ENCODE measurements around the gene TRAF2. TPM values are rescaled to one million over a fixed set of nuclear protein-coding genes. Genes with fewer than 3 reads are reported as not detected.

The TRAF2 gene
- total RNA-seq, 1 donor from 2014 or later, result 21.7 TPM

DNA sequence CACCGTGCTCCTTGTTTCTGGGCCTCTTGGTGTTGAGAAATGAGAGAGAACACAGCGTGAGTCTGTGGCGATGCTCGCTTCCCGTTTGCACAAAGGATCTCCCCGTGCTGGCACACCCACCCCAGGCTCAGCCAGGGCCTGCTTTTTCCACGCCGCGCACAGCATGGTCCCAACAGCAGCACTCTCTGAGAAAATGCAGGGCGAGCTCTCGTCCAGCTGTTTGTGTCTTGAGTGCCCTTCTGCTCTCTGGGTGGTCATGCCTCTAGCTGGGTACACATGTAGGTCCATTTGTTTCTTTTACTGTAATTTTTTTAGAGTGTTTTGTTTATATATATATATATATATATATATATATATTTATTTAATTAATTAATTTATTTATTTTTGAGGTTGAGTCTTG is 31.6 kb downstream of the TRAF2 start:
- no peak overlapping the region for H3K27ac Mint-ChIP-seq (ENCODE audit: unreplicated experiment)
- no peaks in the 10 kb centered on the region for H3K9me3 Mint-ChIP-seq (ENCODE audit: unreplicated experiment)
- no peak overlapping the region for H3K4me3 Mint-ChIP-seq (ENCODE audit: unreplicated experiment)
- peaks cover 19% of the 10 kb centered on the region for H3K36me3 Mint-ChIP-seq (ENCODE audit: low read depth, unreplicated experiment)
- TF ChIP-seq, protein P1, sequence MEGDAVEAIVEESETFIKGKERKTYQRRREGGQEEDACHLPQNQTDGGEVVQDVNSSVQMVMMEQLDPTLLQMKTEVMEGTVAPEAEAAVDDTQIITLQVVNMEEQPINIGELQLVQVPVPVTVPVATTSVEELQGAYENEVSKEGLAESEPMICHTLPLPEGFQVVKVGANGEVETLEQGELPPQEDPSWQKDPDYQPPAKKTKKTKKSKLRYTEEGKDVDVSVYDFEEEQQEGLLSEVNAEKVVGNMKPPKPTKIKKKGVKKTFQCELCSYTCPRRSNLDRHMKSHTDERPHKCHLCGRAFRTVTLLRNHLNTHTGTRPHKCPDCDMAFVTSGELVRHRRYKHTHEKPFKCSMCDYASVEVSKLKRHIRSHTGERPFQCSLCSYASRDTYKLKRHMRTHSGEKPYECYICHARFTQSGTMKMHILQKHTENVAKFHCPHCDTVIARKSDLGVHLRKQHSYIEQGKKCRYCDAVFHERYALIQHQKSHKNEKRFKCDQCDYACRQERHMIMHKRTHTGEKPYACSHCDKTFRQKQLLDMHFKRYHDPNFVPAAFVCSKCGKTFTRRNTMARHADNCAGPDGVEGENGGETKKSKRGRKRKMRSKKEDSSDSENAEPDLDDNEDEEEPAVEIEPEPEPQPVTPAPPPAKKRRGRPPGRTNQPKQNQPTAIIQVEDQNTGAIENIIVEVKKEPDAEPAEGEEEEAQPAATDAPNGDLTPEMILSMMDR (IDR thresholded peaks at IDR 0.05; ENCODE audit: unreplicated experiment), result no peak
- no peaks in the 10 kb centered on the region for H3K4me1 Mint-ChIP-seq (ENCODE audit: unreplicated experiment)
- DNase-seq (ENCODE audit: low spot score), result no peak
- H3K27me3 Mint-ChIP-seq (ENCODE audit: unreplicated experiment), result peaks cover 11% of the 10 kb centered on the region

DNA sequence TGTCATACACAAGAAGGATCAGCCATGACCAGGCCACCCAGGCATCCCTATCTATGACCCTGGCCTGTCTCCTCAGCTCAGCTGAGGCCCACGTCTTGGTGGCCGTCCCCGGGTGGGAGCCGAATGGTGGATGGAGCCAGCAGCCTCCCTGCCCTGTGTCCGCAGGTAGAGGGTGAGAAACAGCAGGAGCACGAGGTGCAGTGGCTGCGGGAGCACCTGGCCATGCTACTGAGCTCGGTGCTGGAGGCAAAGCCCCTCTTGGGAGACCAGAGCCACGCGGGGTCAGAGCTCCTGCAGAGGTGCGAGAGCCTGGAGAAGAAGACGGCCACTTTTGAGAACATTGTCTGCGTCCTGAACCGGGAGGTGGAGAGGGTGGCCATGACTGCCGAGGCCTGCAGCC is 33.8 kb downstream of the TRAF2 start:
- Mint-ChIP-seq H3K27ac (ENCODE audit: unreplicated experiment) (no peak overlapping the region), H3K9me3 (ENCODE audit: unreplicated experiment) (no peaks in the 10 kb centered on the region), H3K27me3 (ENCODE audit: unreplicated experiment) (peaks cover 9% of the 10 kb centered on the region), H3K4me1 (ENCODE audit: unreplicated experiment) (no peaks in the 10 kb centered on the region), H3K36me3 (ENCODE audit: low read depth, unreplicated experiment) (peaks cover 18% of the 10 kb centered on the region), H3K4me3 (ENCODE audit: unreplicated experiment) (peak overlapping the region; percentile 25)
- TF ChIP-seq, protein P1 (IDR thresholded peaks at IDR 0.05; ENCODE audit: unreplicated experiment), result no peak
- DNase-seq (ENCODE audit: low spot score), result no peak

DNA sequence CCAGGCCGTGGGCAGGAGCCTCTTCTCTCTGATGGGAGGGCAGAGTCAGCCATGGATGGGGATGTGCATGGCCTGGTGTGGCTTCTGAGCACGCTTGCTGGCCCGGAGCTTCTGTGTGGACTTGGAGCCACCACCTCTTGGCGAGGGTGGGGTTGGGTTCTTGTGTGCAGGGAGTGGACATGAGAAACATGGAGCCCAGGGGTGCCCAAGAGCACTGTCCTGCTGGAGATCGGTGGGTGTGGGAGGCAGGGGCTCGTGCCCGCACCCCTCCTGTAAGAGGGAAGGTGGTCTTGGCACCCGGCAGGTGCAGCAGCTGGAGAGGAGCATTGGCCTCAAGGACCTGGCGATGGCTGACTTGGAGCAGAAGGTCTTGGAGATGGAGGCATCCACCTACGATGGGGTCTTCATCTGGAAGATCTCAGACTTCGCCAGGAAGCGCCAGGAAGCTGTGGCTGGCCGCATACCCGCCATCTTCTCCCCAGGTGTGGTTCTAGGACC is 34.5 kb downstream of the TRAF2 start:
- H3K27me3 Mint-ChIP-seq (ENCODE audit: unreplicated experiment), result peaks cover 8% of the 10 kb centered on the region
- no peaks in the 10 kb centered on the region for H3K9me3 Mint-ChIP-seq (ENCODE audit: unreplicated experiment)
- H3K4me3 Mint-ChIP-seq (ENCODE audit: unreplicated experiment), result no peak overlapping the region
- no peaks in the 10 kb centered on the region for H3K4me1 Mint-ChIP-seq (ENCODE audit: unreplicated experiment)
- H3K36me3 Mint-ChIP-seq (ENCODE audit: low read depth, unreplicated experiment), result peaks cover 20% of the 10 kb centered on the region
- H3K27ac Mint-ChIP-seq (ENCODE audit: unreplicated experiment), result no peak overlapping the region
- no peak for DNase-seq (ENCODE audit: low spot score)
- TF ChIP-seq, protein P1 (IDR thresholded peaks at IDR 0.05; ENCODE audit: unreplicated experiment), result no peak

DNA sequence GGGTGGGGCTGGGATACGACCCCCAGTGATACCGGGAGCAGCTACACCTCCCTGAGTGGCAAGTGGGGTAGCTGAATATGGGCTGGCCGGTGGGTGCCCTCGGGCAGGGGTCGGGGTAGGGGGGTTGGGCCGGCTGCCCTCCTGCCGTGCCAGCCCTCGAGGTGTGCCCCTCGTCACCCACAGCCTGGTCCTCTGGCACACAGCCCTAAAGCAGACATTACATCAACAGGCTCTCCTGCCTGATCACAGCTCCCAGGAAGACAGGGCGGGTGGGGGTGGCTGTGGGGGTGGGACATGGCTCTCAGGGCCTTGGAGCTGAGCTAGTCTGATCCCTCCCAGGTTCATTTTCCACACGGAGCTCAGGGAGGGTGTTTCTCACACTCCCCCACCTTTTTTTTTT is 35.0 kb downstream of the TRAF2 start:
- no peak for DNase-seq (ENCODE audit: low spot score)
- H3K27me3 Mint-ChIP-seq (ENCODE audit: unreplicated experiment), result peaks cover 8% of the 10 kb centered on the region
- no peaks in the 10 kb centered on the region for H3K4me1 Mint-ChIP-seq (ENCODE audit: unreplicated experiment)
- peaks cover 15% of the 10 kb centered on the region for H3K36me3 Mint-ChIP-seq (ENCODE audit: low read depth, unreplicated experiment)
- H3K4me3 Mint-ChIP-seq (ENCODE audit: unreplicated experiment), result no peak overlapping the region
- H3K27ac Mint-ChIP-seq (ENCODE audit: unreplicated experiment), result no peak overlapping the region
- TF ChIP-seq, protein P1 (IDR thresholded peaks at IDR 0.05; ENCODE audit: unreplicated experiment), result no peak
- H3K9me3 Mint-ChIP-seq (ENCODE audit: unreplicated experiment), result no peaks in the 10 kb centered on the region

DNA sequence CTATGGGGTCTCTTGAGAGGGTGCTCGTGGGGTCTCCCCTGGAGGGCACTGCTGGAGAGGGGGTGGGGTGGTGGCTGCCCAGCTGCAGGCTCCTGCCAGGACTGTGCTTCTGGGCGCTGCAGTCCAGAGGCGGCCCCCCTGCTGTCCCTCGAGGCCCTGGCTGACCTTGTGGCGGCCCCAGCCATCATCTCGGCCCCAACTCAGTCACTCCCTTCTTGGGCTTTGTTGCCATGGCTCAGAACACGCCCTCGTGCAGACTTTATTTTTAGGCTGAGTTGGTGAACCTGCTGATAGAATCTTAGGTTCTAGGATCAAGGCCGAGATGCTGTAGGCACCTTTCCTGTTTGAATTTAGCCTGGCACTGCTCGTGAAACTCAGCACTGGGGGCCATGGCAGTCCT is 35.4 kb downstream of the TRAF2 start:
- peaks cover 8% of the 10 kb centered on the region for H3K27me3 Mint-ChIP-seq (ENCODE audit: unreplicated experiment)

More for the DNA sequence above, 35.4 kb downstream of the TRAF2 start:
- H3K36me3 Mint-ChIP-seq (ENCODE audit: low read depth, unreplicated experiment), result peaks cover 16% of the 10 kb centered on the region
- TF ChIP-seq, protein P1 (IDR thresholded peaks at IDR 0.05; ENCODE audit: unreplicated experiment), result no peak
- no peaks in the 10 kb centered on the region for H3K9me3 Mint-ChIP-seq (ENCODE audit: unreplicated experiment)
- H3K4me3 Mint-ChIP-seq (ENCODE audit: unreplicated experiment), result no peak overlapping the region
- DNase-seq (ENCODE audit: low spot score), result no peak
- H3K27ac Mint-ChIP-seq (ENCODE audit: unreplicated experiment), result no peak overlapping the region
- H3K4me1 Mint-ChIP-seq (ENCODE audit: unreplicated experiment), result no peaks in the 10 kb centered on the region
